Testis (tissue), 3 donors: ENCODE measurements around the gene MRGPRD. TPM values are rescaled to one million over a fixed set of nuclear protein-coding genes. Genes with fewer than 3 reads are reported as not detected.

Experiments used
- DNase-seq: peaks from one replicate; pipeline ENCODE4 v3.0.0-alpha.2; 2019
- H3K27ac ChIP-seq, 2 donors: fragments of 200-600 bp; sonication (generic); one replicate each; pipeline ENCODE4 v1.5.1; 2019
- H3K27me3 ChIP-seq: fragments of 200-600 bp; sonication (generic); one replicate; pipeline ENCODE4 v1.5.1; 2019
- H3K36me3 ChIP-seq: fragments of 200-600 bp; sonication (generic); one replicate; pipeline ENCODE4 v1.5.1; 2017; ENCODE audit warnings: low read depth; ENCODE audit errors: missing control alignments
- H3K4me1 ChIP-seq: fragments of 200-600 bp; sonication (generic); one replicate; pipeline ENCODE4 v1.5.1; 2019
- H3K4me3 ChIP-seq, 2 donors: fragments of 200-600 bp; sonication (generic); one replicate each; pipeline ENCODE4 v1.5.1; 2017 to 2019
- H3K9me3 ChIP-seq: fragments of 200-600 bp; sonication (generic); one replicate; pipeline ENCODE4 v1.5.1; 2017
- CTCF ChIP-seq, 3 experiments: fragments of 450-650 bp in 2 of 3; fragments of 200-600 bp in 1 of 3; sonication (generic) in 1 of 3; IDR thresholded peaks; one replicate each; pipeline ENCODE4 v1.5.1; 2016 to 2019; ENCODE audit warnings: antibody characterized with exemption in 3 of 3, mild to moderate bottlenecking in 2 of 3, moderate library complexity in 1 of 3
- POLR2A ChIP-seq: fragments of 450-650 bp; IDR thresholded peaks from one replicate; pipeline ENCODE4 v1.6.1; 2017; ENCODE audit warnings: antibody characterized with exemption, mild to moderate bottlenecking, moderate library complexity
- WGBS, 2 donors: methylation state at CpG; one replicate each; pipeline ENCODE4 v1.1.5; 2018; 5-methylcytosine and 5-hydroxymethylcytosine counted together
- intact Hi-C: fragments of 100-400 bp; cut with DNase I; formaldehyde crosslinking; loops from one replicate; pipeline ENCODE4 v1.15.1; 2023; ENCODE audit warnings: low total_unique reads
- polyA plus RNA-seq: library from polyadenylated mRNA; stranded (reverse); fragments of 350-450 nt; fragmentation: Illumina TruSeq; extraction: RNeasy Lipid Tissue Mini Kit (QIAGEN cat#74804); gene quantifications from one replicate; pipeline ENCODE4 v1.2.3, GENCODE V29; 2014; ENCODE audit warnings: low read depth, low replicate concordance; ENCODE audit not compliant: insufficient read depth
- total RNA-seq, 2 donors: library from RNA; depleted of rRNA; stranded (reverse); fragments of >200 nt; gene quantifications; one replicate each; pipeline ENCODE4 v1.2.3, GENCODE V29; 2016

MRGPRD gene
- total and polyA plus RNA-seq, 3 donors from 2014 or later = not detected

DNA sequence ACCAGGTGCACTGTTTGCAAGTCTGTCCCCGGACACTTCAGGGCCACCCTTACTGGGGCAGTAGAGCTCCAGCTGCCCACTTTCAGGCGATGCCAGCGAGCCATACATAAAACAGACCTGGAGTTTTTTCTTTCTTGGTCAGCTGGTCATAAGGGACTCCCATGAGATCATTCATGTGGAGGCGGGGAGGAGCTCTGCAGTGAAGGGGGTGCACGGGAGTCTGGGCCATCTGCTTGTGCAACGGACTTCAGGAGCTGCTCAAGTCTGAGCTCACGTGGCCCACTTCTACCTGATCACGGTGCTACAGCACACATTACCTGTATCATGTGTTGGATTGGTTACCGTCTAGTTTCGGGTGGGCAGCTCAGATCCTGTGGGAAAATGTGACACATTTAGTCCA lies 41.5 kb upstream of the MRGPRD start:
- Histone ChIP-seq H3K4me1 (no peaks in the 10 kb centered on the region), H3K27me3 (no peaks in the 10 kb centered on the region), H3K9me3 (no peaks in the 10 kb centered on the region), H3K36me3 (no peaks in the 10 kb centered on the region), H3K27ac (no peak overlapping the region), H3K4me3 (no peak overlapping the region)
- WGBS, 2 donors = 62 to 68% methylated on average over 10 of the region's 10 CpGs
- no peak for DNase-seq
- TF ChIP-seq POLR2A = no peak
- no peak for TF ChIP-seq CTCF (IDR thresholded peaks at IDR 0.05)
- intact Hi-C loops = no loop called here

GRCh38 chr11:69018924-69019323 lies 38.1 kb upstream of the MRGPRD start:
- H3K4me3 ChIP-seq = no peak overlapping the region
- H3K27me3 ChIP-seq = no peaks in the 10 kb centered on the region
- H3K4me1 ChIP-seq = peaks cover 9% of the 10 kb centered on the region
- H3K9me3 ChIP-seq = no peaks in the 10 kb centered on the region
- peak; percentile 44 for DNase-seq
- no peaks in the 10 kb centered on the region for H3K36me3 ChIP-seq
- intact Hi-C loops = no loop called here
- 68 to 72% methylated on average over 11 to 13 of the region's 13 CpGs for WGBS, 2 donors
- TF ChIP-seq POLR2A = no peak
- no peak for TF ChIP-seq CTCF (IDR thresholded peaks at IDR 0.05)
- H3K27ac ChIP-seq = peak overlapping the region; percentile 24 to 61

DNA sequence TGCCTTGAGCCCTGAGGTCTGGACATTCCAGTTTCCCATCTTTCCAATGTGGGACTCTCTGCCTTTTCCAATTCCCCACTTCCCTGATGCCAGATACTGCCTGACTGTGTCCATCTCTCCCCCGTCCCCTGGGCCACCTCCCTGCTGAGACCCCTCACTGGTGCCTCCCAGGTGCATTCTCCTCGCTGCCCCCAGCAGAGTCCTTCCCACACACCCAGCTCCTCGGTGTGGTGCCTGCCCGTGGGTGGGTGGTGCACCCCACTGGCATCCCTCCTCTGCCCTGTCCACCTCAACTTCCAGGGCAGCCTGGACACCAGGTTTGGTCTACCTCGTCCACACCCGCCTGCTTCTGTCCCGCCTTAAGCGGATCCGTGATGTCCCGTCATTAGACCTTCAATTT lies 37.2 kb upstream of the MRGPRD start:
- Histone ChIP-seq H3K4me1 (peaks cover 11% of the 10 kb centered on the region), H3K4me3 (no peak overlapping the region), H3K9me3 (no peaks in the 10 kb centered on the region), H3K27me3 (no peaks in the 10 kb centered on the region), H3K36me3 (no peaks in the 10 kb centered on the region), H3K27ac (no peak overlapping the region)
- TF ChIP-seq CTCF (IDR thresholded peaks at IDR 0.05) (no peak), POLR2A (no peak)
- no peak for DNase-seq
- WGBS, 2 donors = 95% methylated on average over 10 of the region's 10 CpGs
- intact Hi-C loops = no loop called here

- Histone ChIP-seq H3K4me1 (peaks cover 19% of the 10 kb centered on the region), H3K9me3 (no peaks in the 10 kb centered on the region), H3K27ac (peak overlapping the region; percentile 88 to 94), H3K27me3 (no peaks in the 10 kb centered on the region), H3K4me3 (no peak overlapping the region), H3K36me3 (no peaks in the 10 kb centered on the region)
- no peak for DNase-seq
- WGBS, 2 donors = 61 to 71% methylated on average over 9 of the region's 9 CpGs
- intact Hi-C loops = no loop called here
- TF ChIP-seq CTCF (IDR thresholded peaks at IDR 0.05) = no peak
- no peak for TF ChIP-seq POLR2A
These were observed 34.2 kb upstream of the MRGPRD start for GRCh38 chr11:69014898-69015549.
